HG03103 (cell line): ENCODE measurements around the gene LARP1B.
"Not testable (repeated sequence)": the region's sequence is repeated elsewhere in the genome, so short reads cannot be mapped to it uniquely, and the experiment has no call there.

ENCODE experiments used
- ATAC-seq: cut with Tn5 transposase; IDR thresholded peaks from one replicate; pipeline ENCODE4 v1.9.1; 2021; ENCODE audit warnings: low read depth; ENCODE audit not compliant: unreplicated experiment

LARP1B gene

GRCh38 chr4:128134925-128135324 is 73.8 kb downstream of the LARP1B start:
- no peak for ATAC-seq

- no peak for ATAC-seq
Observed at GRCh38 chr4:128135391-128135790, 74.3 kb downstream of the LARP1B start.

GRCh38 chr4:128141866-128142265 is 80.8 kb downstream of the LARP1B start:
- no peak for ATAC-seq

- no peak for ATAC-seq
Observed at GRCh38 chr4:128145727-128146126, 84.6 kb downstream of the LARP1B start.

- ATAC-seq, result no peak
Observed at GRCh38 chr4:128153800-128154199, 92.7 kb downstream of the LARP1B start.

- no peak for ATAC-seq
Observed at GRCh38 chr4:128155231-128155855, 94.2 kb downstream of the LARP1B start.

- no peak for ATAC-seq
Observed at GRCh38 chr4:128155874-128156456, 94.9 kb downstream of the LARP1B start.

- not testable (repeated sequence) for ATAC-seq
Observed at GRCh38 chr4:128156472-128156871, 95.4 kb downstream of the LARP1B start.

GRCh38 chr4:128158894-128159293 is 97.8 kb downstream of the LARP1B start:
- no peak for ATAC-seq

GRCh38 chr4:128159967-128160366 is 98.9 kb downstream of the LARP1B start:
- ATAC-seq, result no peak

- ATAC-seq, result no peak
Observed at GRCh38 chr4:128161138-128161537, 100.0 kb downstream of the LARP1B start.

- ATAC-seq, result no peak
Observed at GRCh38 chr4:128162434-128162833, 101.3 kb downstream of the LARP1B start.

- no peak for ATAC-seq
Observed at GRCh38 chr4:128163177-128164117, 102.3 kb downstream of the LARP1B start.

- no peak for ATAC-seq
Observed at GRCh38 chr4:128166982-128167381, 105.9 kb downstream of the LARP1B start.

GRCh38 chr4:128168701-128169100 is 107.6 kb downstream of the LARP1B start:
- ATAC-seq, result no peak

GRCh38 chr4:128169245-128169644 is 108.1 kb downstream of the LARP1B start:
- no peak for ATAC-seq

GRCh38 chr4:128176643-128177042 is 115.5 kb downstream of the LARP1B start:
- ATAC-seq, result no peak

- ATAC-seq, result no peak
Observed at GRCh38 chr4:128177498-128177897, 116.4 kb downstream of the LARP1B start.

GRCh38 chr4:128186623-128187022 is 125.5 kb downstream of the LARP1B start:
- no peak for ATAC-seq

- peak; percentile 97 for ATAC-seq
Observed at GRCh38 chr4:128191115-128191781, 130.1 kb downstream of the LARP1B start.
